GM18873 (cell line): ENCODE data around the gene TMSB4X.
"Not testable (repeated sequence)": the region's sequence is repeated elsewhere in the genome, so short reads cannot be mapped to it uniquely, and the experiment has no call there.

ENCODE experiments used
- ATAC-seq: cut with Tn5 transposase; IDR thresholded peaks from one replicate; pipeline ENCODE4 v1.9.1; 2021; ENCODE audit warnings: mild to moderate bottlenecking, moderate library complexity, moderate number of reproducible peaks; ENCODE audit not compliant: unreplicated experiment, low FRiP score

Gene TMSB4X

GRCh38 chrX:13015536-13016236, 40.8 kb downstream of the TMSB4X start:
- ATAC-seq: no peak

GRCh38 chrX:13016731-13017130, 41.8 kb downstream of the TMSB4X start:
- ATAC-seq: not testable (repeated sequence)

- ATAC-seq: no peak
These were observed 48.0 kb downstream of the TMSB4X start for GRCh38 chrX:13022926-13023325.

DNA sequence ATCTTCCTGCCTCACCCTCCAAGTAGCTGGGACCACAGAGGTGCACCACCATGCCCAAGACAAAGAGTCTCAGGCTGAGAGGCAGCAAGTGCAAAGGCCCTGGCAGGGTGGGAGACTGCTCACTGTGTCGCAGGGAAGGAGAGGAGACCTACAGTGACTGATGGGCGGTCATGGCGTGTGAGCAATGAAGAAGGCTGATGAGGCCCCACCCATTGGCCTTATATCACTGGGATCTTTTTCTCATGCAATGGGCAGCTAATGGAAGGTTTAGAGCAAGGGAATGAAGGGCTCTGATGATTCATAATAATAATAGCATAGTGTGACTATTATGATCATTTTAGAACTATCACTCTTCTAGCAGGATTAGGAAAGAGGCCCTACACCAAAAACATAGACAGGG, 48.7 kb downstream of the TMSB4X start:
- ATAC-seq: no peak

DNA sequence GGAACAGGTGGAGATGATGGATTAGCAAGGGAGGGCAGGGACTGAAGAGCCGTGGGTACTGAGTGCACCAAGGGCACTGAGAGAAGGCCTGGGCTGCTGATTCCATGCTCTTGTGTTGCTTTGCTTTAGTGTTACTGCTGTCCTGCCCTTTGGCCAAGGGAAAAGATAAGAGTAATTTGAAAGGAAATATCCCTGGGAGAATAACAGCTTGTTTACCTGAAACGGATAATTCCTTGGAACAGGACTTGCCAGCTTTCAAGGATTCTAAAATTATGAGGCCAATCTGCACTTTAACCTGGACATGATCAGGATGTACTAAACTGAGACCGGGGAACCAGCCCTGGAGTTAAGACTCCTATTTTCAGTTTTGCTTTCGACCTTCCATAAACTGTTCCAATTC, 49.1 kb downstream of the TMSB4X start:
- no peak for ATAC-seq

DNA sequence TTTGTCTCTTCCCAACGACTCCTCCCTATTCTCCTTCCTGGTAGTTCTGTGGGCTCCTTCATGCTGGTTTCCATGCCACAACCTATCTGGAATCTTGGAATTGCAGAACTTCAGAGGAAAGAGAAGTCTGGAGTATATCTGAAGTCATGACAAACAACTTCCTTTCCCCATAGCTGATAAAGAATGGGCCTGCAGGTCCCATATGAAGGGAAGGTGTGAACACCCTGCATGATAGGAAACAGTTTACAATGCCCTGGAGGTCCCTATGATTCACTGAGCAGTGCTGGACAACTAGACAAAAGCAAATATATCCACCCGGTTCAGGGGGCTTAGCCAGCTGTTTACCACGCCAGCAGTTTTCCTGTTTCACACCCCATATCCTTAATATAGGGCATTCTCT, 50.1 kb downstream of the TMSB4X start:
- ATAC-seq: no peak
